KG1 (cell line): ENCODE measurements around the gene TMEM217.
A peak's percentile ranks its signal among the peaks of the same experiment; 100 is the strongest.
"Not testable (repeated sequence)": the region's sequence is repeated elsewhere in the genome, so short reads cannot be mapped to it uniquely, and the experiment has no call there.

Experiments
- DNase-seq: peaks from one replicate; lab custom pipeline; 2025; lab: John Stamatoyannopoulos, UW

TMEM217 gene

DNA sequence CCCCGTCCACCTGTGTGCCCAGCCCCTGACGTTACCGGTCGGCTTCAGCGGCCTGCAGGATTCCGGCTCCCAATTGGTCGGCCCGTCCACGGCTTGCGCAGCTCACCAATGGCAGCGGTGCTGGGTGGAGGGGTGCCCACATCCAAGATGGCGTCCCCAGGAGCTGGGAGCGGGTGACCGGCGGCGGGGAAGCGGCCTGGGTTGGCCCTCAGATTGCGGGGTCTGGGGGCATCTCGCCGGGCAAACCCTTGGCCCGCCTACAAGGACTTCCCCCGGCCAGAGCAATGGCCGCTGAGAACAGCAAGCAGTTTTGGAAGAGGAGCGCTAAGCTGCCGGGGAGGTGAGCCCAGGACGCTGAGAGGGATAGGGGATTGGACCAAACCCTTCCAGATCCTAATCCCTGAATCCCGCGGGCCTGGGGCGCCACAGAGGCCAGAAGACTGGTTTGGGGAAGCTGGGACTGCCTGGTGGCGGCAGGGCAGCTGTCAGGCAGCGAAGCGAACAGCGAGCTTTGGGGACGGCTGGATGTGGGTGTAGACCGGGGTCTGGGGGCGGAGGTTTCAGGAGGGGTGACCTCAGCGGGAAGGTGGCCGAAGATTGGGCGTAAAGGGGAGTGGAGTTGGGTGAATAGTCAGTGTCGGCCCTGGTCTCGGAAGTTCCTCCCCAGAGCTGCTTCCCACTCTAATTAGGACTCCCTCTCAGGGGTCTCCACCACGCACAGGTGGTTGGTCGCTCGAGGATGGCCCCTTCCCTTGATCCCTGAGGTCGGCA, at the start of gene TMEM217, which contains the start of gene TBC1D22B:
Gene TMEM217 (minus strand): TSS at position 511 of the 771 bp plus-strand sequence. CDS start 39,114 bp downstream, outside the sequence.
Gene TBC1D22B (plus strand): TSS at position 139 of the 771 bp plus-strand sequence. CDS start 146 bp downstream, at position 285.
- peak; percentile 94 for DNase-seq

DNA sequence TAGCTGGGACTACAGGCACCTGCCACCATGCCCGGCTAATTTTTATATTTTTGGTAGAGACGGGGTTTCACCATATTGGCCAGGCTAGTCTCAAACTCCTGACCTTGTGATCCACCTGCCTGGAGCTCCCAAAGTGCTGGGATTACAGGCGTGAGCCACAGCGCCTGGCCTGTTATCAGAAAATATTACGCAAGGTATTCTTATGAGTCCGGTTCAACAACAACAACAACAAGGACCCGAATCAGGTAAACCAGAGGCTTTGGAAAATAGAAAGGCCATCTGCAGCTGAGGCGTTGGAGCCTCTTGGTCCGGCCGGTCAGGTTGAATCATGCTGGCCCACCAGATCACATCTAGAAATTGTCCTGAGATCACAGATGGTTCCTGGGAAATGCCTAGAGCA, 49.5 kb upstream of the TMEM217 start:
- DNase-seq: not testable (repeated sequence)

DNA sequence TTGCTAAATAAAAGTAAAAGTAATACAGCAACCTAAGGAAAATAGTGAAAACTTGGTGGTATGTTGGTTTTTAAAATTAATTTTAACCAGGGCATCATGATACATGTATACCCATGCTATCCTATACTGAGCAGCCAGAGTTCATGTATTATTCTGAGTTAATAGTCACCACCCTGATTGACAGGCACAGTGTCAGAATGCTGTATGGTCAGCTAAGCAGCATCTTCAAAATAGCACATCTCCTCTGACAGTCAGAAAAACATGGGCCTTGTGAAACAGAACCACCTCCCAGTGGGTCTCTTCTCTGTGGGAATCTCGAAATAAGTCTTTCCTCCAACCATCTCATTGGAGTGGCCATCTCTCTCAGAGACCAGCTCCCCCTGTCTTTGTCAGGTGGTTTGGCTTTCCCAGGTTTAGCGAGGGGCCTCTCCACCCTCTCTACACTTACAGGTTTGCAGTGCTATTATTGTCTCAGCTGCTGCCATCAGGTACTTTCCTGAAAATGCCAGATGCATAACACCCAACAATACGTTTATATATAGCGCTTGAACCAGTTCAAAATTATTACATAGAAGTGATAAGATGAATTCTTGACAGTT, 48.8 kb upstream of the TMEM217 start:
- DNase-seq: no peak

DNA sequence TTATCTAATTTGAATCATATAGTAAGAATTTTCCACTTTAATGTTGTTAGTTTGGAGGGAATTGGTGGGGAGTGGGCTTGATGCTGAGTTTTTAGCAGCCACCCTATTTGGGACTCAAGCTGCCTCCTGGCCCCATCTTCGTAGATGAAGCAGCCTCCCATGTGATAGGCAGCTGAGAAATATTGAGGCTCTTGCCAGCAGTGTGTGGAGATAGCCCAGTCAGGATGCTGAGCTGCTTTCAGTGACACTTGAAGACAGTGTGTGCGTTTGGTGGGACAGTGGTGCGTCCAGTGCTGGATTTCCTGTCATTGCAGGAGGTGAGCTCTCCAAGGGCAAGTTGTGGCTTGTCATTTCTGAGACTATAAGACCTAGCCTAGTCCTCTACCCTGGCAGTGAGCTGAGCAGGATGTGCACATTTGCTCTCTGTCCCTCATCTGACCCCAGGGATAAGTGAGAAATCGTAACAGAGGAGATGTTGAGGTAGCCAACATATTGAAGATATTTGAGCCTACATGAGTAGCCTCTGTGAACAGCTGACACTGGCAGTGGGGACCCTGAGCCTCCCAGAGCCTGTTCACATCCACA, 48.0 kb upstream of the TMEM217 start:
- DNase-seq: no peak

DNA sequence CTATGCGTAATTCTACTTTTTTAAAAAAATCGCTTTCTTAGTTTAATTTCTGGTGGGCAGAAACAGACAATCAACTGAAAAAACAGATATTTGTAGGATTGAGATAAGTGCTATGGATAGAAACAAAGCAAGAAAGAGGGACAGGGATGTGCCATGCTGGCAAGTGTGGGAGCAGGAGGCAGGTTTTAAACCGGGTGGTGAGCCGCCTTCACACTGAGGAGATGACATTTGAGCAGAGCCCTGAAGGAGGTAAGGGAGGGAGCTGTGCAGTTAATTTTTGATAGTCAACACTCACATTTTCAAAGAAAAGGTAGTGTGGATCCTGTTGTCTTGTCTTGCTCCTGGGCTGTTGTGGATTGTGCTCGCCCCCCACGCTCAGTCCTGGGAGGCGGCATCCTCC, 46.8 kb upstream of the TMEM217 start:
- no peak for DNase-seq

DNA sequence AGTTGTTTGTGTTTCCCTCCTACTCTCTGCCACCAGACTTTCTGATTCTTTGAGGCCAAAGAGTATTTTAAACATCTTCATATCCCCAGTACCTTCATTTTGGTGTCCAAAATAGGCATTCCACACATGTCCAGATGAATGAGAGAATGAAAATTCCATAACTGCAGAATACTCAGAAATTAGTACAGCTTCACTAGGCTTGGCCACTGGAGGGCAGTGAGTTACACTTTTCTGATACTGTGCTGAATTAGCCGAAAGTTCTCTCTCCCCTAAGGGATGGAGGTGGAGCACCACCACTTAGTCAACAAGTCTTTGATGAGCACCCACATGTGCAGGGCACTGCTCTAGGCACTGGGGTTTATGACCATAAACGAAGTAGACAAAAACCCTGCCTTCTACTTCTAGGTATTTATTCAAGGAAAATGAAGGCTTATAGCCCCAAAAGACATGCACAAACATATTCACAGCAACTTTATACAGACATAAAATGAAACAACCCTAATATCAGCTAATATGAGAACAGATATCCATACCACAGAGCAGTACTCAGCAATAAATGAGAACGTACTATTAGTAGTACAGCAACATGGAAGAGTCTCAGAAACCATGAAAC, 46.1 kb upstream of the TMEM217 start:
- no peak for DNase-seq

DNA sequence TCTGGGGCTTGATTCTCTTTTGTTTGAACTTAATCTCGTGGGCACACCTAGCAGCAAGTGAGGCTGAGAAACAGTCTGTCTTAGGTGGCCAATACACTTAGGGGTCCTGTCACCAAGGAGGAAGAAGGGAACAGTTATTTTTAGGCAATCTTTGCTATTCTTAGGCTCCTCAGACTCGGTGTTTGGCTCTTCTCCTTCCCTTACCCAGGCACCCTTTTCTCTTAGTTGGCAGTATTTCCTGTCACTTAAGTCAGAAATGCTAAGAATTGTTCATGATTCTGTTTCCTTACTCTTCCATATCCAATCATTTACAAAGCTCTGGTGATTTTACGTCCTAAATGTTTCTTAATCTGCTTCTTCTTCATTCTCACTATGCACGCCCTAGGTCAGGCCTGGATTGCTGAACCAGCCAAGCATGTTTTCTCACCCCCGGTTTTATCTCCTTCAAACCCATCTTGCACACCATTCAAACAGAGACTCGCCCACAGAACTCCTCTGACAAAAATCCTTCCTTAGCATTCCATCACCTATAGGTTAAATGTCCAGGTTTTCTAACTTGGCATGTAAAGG, 45.2 kb upstream of the TMEM217 start:
- DNase-seq: no peak

DNA sequence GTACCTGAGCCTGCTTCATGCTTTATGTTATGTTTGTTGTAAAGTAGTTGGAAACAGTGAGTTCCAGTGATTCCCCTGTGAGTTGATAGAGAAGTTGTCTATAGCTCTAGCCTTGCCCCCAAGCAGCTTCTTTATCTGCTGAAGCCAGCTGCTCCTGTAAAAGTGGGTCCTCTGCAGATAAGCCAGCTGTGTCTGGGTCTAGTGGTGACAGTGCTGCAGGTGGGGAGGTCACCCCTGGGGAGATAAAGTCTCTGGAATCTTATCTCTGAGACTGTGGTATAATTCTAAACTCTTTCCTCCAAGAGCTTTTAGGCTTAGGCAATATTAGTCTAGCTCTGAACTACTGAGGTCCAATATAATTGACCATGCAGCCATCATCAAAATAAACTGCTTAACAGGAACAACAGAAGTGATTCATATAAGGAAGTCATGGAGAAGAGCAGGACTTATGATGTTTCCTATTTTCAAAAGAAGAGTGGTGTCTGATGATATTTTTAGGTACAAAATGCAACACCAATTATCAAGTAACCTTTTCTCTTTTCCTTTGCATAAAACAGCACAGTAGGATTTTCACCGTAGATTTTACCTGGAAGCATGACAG, 44.2 kb upstream of the TMEM217 start:
- no peak for DNase-seq

DNA sequence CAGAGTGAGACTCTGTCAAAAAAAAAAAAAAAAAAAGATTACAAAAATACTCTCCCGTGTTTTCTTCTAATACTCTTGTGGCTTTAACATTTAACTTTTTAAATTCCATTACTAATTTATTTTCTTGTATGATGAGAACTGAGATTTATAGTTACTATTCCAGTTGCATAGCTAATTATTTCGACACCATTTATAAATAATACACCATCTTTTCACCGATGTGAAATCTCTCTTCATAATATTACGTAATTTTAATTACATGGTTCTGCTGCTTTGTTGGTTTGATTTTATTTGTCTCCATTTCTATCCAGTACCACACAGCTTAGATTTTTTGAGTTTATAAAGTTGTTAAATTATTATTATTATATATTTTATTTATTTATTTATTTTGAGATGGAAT, 42.0 kb upstream of the TMEM217 start:
- no peak for DNase-seq

DNA sequence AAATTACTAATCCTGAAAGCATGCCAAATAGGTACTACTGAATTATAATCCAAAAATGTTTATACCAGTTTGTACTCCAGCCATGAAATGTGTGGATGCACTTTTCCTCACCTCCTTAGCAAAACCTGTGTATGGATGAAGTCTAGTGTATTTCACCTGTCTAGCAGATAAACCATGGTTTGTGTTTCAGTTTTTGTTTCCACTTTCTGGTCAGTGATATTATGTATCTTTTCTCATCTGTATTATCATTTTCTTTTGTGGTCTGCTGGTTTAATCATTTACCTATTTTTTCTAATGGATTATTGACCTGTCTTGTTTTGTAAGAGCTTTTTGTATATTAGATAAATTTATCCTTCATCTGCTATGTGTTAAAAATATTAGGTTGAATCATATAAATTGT, 41.0 kb upstream of the TMEM217 start:
- no peak for DNase-seq

DNA sequence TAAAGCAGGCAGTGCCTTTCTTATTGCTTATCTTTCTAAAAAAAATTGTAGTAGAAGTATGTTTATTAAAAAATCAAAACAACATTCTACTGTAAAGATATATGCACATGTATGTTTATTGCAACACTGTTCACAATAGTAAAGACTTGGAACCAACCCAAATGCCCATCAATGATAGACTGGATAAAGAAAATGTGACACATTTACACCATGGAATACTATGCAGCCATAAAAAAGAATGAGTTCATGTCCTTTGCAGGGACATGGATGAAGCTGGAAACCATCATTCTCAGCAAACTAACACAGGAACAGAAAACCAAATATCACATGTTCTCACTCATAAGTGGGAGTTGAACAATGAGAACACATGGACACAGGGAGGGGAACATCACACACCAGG, 39.7 kb upstream of the TMEM217 start:
- not testable (repeated sequence) for DNase-seq

DNA sequence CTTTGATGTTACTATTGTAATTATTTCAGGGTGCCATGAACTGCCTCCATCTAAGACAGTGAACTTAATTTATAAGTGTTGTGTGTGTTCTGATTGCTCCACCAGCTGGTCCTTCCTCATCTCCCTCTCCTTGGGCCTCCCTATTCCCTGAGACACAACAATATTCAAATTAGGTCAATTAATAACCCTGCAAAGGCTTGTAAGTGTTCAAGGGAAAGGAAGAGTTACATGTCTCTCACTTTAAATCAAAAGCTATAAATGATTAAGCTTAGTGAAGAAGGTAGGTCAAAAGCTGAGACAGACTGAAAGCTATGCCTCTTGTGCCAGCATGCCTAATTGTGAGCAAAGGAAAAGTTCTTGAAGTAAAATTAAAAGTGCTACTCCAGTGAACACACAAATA, 35.5 kb upstream of the TMEM217 start:
- no peak for DNase-seq

DNA sequence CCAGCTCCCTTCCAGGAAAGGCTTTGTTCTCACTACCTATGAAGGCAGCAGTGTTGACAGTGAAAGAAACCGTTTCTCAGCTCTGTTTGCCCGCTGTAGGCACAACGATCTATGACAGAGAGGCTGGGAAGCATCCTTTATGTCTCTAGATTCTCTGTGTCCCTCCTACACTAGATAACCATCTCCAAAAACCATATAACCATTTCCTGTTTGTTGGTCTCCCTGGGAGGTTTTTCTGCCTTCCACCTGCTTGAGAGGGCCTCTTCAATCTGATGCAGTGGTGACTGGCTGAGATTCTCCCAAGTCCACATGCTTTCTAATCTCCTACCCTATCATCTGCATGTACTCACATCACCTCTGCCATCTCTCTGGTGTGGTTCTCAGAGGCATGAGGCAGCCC, 32.0 kb upstream of the TMEM217 start:
- no peak for DNase-seq

DNA sequence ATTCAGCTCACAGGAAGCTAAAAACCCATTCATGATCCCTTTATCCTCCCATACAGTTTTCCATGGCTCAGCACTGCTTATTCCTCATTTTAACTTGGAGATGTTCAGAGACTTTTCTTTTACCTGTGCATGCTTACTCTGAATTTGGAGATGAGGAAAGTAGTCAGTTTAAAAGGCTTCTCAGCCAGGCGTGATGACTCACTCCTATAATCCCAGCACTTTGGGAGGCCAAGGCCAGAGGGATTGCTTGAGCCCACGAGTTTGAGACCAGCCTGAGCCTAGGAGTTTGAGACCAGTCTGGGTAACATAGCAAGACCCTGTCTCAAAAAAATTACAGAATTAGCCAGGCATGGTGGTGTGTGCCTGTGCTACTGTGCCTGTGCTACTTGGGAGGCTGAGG, 30.3 kb upstream of the TMEM217 start:
- no peak for DNase-seq

DNA sequence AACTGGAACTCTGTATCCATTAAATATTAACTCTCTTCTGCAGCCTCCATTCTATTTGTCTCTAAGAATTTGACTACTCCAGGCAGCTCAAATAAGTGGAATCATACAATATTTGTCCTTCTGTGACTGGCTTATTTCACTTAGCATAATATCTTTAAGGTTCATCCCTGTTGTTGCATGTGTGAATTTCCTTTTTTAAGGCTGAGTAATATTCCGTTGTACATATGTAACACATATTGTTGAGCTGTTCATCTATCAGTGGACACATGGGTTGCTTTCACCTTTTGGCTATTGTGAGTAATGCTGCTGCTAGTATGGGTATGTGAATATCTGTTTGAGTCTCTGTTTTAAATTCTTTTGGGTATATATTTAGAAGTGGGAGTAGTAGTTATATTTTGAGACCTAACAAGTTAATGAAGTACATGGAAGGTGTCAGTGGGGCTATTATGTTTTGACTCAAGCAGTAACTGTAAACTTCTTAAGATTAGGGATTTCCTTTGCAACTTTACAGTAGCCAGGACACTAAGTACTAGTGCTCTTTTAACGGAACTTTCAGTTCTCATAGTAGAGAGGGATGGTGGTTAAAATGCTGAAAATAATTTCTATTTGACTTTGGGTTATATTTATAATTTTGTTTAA, 29.7 kb upstream of the TMEM217 start:
- no peak for DNase-seq

DNA sequence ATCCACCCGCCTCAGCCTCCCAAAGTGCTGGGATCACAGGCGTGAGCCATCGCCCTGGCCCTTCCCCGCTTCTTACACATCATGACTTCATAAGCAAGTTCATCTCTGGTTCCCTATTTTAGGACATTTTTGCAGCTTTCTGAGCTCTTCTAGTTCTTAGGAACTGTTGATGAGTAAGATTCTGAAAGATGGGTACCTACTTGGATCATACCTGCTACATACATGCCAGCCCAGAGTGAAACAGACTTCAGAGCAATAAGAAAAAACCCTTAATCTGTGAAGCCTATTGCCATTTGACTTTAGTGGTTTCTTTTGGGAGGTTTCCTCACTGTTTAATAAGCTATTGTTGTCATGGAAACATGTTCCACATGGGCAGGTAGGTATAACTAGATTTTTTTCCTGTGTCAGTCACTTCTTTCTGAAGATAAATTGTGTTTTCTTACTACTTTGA, 27.9 kb upstream of the TMEM217 start:
- no peak for DNase-seq

DNA sequence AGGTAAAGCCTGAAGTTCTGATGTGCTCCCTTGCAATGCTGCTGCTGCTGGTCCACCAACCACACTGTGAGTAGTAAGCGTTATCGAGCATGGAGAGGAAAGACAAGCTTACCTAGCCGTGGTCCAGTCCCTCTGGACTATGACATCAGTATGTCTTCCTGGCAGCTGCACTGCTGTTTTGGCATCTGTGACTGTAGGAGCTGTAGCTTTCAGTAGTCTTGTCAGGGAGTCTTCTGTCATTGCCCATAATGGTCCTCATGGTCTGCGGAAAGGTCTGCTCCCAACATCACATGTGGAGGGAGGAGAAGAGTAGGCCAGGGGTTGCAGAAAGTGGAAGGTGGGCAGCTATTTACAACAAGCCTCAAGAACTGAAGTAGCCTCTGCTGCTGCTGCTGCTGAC, 26.8 kb upstream of the TMEM217 start:
- DNase-seq: no peak

DNA sequence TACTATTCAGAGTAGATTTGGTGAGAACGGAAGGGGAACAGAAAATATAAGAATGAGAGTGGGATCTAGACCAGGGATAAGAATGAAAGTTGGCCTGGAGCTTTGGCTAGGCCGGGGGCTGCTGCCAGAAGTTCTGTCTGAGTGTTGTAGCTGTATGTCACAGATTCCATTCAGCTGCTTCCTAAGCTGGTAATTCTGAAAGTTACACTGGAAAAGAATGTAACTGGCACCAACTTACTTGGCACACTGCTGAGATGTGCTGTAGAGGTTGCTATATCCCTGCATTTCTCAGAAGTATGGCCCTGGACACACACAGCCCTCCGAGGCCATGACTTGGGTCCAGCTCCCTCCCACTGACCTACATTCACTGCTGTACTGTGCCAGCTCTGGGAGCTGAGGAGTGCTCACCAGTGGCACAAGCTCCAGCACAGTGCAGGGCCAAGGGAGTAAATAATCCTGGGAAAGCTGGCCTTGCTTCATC, 25.8 kb upstream of the TMEM217 start:
- DNase-seq: no peak

DNA sequence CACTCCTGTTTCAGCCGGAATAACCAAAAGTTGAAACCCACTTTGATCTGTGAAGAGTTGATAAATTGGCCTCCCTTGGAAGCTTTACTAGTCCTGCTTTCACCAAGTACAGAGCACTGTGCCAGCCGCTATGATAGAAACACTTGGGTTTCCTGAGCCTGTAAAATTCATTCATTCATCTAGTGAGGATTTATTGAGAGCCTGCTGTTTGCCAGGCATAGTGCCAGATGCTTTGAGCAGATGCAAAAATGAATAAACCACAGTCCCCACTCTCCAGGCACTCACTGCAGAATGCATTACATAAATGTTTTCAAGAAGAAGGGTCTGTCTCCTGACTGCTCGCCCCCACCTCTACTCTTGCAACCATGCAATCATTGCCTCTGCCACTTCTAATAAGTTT, 25.3 kb upstream of the TMEM217 start:
- no peak for DNase-seq

DNA sequence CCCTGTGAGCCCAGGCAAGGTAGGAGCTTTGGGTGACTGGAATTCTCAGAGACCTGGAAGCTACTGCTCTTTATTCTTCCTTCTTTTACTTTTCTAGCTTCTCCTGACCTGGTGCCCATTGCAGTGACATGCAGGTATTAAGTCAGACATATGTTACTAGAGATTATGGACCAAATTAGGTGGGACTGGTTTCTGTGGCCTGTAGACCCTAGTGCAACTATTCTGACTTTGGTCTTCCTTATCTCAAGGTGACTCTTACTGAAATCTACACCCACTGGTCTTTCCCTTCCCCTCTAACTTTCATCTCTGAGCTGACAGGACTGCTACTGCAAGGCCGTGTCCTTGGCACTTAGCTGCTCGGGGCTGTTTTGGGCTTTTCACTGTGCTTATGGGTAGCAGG, 24.4 kb upstream of the TMEM217 start:
- DNase-seq: no peak

DNA sequence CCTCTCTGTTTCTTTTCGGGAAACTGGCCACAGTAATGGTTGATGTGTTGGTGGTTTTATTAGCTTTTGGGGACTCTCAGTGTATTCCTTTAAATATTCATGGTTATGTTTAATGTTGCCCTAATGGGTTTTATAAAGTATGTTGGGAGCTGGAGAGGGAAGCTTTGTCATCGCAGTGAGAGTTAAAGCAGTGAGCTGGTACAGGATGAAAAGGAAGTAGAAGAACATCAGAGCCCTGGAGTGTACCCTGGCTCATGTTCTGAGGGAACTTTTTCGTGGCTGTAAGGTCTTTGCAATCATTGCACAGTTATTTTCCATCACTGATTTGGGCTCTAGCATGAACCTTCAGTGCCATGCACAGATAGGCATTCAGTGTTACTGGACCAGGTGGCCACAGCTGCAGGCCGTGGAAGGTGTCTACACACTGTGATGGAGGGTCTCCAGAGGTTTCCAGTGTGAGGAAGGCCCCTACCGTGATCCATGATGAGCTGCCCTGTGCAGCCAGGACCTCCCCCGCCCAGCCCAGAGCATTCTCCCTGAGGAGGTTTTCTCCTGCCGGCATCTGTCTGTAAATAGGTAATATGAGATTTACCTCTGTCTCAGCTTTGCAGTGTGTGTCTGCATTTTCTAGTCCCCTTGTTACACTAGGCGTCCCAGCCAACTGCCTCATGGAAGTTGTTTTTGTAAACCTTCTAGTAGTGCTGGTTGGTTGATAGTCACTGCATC, 22.4 kb upstream of the TMEM217 start:
- no peak for DNase-seq
